Caki2 (cell line): ENCODE measurements around the gene ADGRA1. TPM values are rescaled to one million over a fixed set of nuclear protein-coding genes. Genes with fewer than 3 reads are reported as not detected.
A peak's percentile ranks its signal among the peaks of the same experiment; 100 is the strongest.

Experiments used
- DNase-seq: peaks from one replicate; pipeline ENCODE4 v3.0.0-alpha.2; 2015; ENCODE audit warnings: low read depth
- in situ Hi-C: cut with HindIII; loops from 2 replicates; pipeline ENCODE4 v1.10.0; 2016; ENCODE audit warnings: low sequenced_read_pairs, low pct_unique_long_range_greater_than_20kb, mixed read lengths
- total RNA-seq: library from RNA; depleted of rRNA; stranded (reverse); fragments of >200 nt; shearing (Covaris generic); gene quantifications from 2 replicates; pipeline ENCODE4 v1.2.3, GENCODE V29; 2014; ENCODE audit warnings: low replicate concordance

The ADGRA1 gene
- total RNA-seq, 1 experiment from 2014 or later = not detected

- DNase-seq = no peak
- in situ Hi-C loops = no loop called here
These were observed 29.4 kb downstream of the ADGRA1 start for GRCh38 chr10:133117036-133117687.

- in situ Hi-C loops = no loop called here
- DNase-seq = no peak
These were observed 30.0 kb downstream of the ADGRA1 start for GRCh38 chr10:133117688-133118071.

GRCh38 chr10:133121479-133121878, 33.8 kb downstream of the ADGRA1 start:
- in situ Hi-C loops = no loop called here
- no peak for DNase-seq

DNA sequence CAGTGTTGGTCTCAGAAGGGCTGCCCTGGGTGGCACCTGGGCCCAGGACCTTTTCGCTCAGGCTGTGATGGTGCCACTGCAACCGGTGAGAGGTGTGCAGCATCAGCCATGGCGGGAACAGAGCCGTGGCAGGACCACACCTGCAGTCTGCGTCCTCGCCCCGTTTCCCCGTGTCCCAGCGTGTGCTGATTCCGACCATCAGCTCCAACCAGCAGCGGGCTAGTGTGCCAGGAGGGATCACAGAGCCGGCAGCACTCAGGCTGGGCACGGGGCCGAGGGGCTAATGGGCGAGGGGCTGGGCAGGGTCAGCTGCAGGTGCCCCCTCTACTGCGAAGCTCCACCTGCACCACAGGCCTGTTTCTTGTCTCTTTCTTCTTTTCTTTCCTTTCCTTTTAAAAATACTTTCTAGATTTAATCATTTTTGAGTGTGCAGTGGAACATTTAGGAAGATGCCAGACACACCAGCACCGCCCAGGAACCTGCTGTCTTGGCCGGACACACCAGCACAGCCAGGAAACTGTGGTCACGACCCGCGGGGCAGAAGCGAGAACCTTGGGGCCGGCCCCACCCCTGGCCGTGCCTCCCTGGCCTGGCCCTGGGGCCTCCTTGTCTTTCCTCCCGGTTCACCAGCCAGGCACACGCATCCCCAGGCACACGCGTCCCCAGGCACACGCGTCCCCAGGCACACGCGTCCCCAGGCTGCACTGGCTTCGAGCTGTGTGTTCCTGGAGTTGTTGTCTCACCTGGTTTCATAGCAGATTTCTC, 34.6 kb downstream of the ADGRA1 start:
- in situ Hi-C loops = no loop called here
- DNase-seq = no peak

- in situ Hi-C loops = no loop called here
These were observed 35.5 kb downstream of the ADGRA1 start for GRCh38 chr10:133123050-133123745.

GRCh38 chr10:133123746-133124356, 36.1 kb downstream of the ADGRA1 start:
- in situ Hi-C loops = no loop called here
- DNase-seq = no peak

More at GRCh38 chr10:133123050-133123745, 35.5 kb downstream of the ADGRA1 start:
- no peak for DNase-seq

GRCh38 chr10:133124357-133125211, 36.9 kb downstream of the ADGRA1 start:
- in situ Hi-C loops = no loop called here
- peak; percentile 21 for DNase-seq

DNA sequence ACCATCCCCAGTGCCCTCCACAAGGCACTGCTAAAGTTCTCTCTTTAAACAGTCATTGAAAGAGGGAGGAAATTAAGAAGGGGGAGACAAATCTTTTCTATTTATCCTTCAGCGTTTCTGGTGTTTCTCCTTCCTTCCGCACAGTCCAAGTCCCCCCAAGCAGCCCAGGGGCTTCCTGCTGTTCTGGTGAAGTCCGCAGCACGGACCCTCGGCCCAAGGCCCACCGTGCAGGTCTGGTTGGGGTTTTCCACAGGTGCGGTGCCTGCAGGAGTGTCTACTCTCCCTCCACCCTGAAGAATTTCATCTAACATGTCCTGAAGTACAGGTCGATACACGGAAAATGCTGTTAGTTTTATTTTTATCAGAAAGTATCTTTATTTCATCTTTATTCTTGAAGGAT, 38.2 kb downstream of the ADGRA1 start:
- no peak for DNase-seq
- in situ Hi-C loops = no loop called here

DNA sequence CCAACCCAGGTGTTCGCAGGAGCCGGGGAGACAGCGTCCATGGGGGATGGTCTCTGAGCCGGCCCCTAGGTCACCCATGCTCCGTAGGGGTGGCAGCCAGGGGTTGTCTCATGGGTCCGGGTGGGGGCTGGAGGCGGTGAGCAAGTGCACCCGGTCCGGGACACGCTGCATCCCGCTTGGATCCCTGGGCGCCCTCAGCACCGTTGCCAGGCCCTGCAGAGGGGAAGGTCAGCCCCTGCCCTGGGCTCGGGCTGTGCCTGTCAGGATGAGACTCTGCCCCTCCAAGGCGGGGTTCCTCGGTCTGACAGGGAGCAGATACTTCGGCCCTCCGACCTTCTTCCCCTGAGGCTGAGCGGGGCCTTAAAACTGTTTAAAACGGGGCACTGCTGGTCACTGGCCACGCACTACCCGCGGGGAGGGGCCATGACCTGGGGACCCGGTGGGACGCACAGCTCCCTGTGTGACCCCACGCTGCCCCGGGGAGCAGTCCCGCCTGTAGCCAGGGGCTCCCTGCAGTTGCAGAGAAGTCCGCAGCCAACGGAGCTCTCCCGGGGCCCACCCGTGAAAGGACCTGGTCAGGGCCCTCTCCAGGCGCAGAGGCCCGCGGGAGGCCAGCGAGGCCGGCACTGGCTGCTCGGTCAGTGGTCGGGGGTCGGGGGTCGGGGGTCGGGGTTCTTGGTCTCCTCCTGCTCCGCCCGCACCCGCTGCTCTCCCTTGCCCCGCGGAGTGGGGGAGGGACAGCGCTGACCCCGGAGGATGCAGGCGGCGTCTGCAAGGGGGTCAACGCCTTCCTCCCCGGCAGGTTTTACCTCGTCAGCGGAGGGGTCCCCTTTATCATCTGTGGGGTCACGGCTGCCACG, 38.9 kb downstream of the ADGRA1 start:
- no peak for DNase-seq
- in situ Hi-C loops = no loop called here

- DNase-seq = no peak
- in situ Hi-C loops = no loop called here
These were observed 39.8 kb downstream of the ADGRA1 start for GRCh38 chr10:133127291-133128125.

GRCh38 chr10:133128126-133129070, 40.7 kb downstream of the ADGRA1 start:
- DNase-seq = no peak
- in situ Hi-C loops = no loop called here

- in situ Hi-C loops = no loop called here
- no peak for DNase-seq
These were observed 41.5 kb downstream of the ADGRA1 start for GRCh38 chr10:133129071-133129858.

GRCh38 chr10:133129859-133130495, 42.3 kb downstream of the ADGRA1 start:
- DNase-seq = no peak
- in situ Hi-C loops = no loop called here

GRCh38 chr10:133130602-133131001, 42.9 kb downstream of the ADGRA1 start:
- no peak for DNase-seq
- in situ Hi-C loops = no loop called here
